ENCODE data around the gene VGLL3.

DNA sequence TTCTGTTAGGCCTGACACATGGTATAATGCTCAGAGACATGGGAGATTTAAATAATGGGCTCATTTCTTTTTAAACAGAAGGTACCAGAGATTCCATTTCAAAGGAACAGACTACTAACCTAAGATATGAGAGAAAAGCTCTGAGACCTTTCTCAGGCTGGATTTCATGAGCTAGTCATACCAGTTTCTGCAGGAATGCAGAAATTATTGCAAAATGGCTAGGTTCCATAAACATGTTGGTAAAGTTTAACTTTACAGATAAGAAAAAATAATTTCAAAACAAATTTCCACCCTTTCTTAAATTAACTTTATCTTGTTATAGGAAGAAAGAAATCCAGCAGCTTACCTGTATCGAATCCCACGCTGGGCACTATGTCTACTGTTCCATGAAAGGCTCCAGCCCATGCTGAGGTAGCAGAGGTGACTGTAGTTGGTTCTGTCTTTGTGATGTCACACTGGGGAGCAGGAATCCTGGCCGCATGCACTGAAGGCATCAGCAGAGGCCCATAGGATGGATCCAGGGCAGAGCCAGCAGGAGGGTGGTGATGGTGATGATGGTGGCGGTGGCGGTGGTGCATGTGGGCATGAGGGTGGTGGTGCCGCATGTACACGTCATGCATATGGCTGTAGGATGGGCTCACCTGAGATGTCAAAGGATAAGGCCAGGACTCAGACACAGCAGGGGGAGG lies 22.6 kb downstream of the VGLL3 start:
- TF ChIP-seq POLR2A (IDR thresholded peaks at IDR 0.05; ENCODE audit: low read depth, low read length), result no peak
- no peak for TF ChIP-seq POU2F2 (IDR thresholded peaks at IDR 0.05; ENCODE audit: low read depth, low read length)
- TF ChIP-seq POLR2AphosphoS5 (IDR thresholded peaks at IDR 0.05; ENCODE audit: low read depth, low read length), result no peak
- TF ChIP-seq SPI1 (IDR thresholded peaks at IDR 0.05; ENCODE audit: low read depth, low read length), result no peak
- no peak for TF ChIP-seq TAF1 (IDR thresholded peaks at IDR 0.05; ENCODE audit: low read depth, low read length)
- TF ChIP-seq PAX5 (IDR thresholded peaks at IDR 0.05; ENCODE audit: insufficient read depth, low read length, severe bottlenecking), result no peak

Data from GM12891 (cell line).